Fibroblast of mammary gland (primary cell): Measurements from ENCODE around the gene MRTFB.

Experiments
- DNase-seq: peaks from one replicate; pipeline ENCODE4 v3.0.0-alpha.2; 2010; ENCODE audit warnings: low read depth
- H3K4me3 ChIP-seq: 2 replicates; pipeline ENCODE4 v1.5.1; 2011; ENCODE audit warnings: low read depth, mild to moderate bottlenecking, low read length, moderate library complexity; ENCODE audit not compliant: control insufficient read depth
- TF ChIP-seq, protein P1 (sequence below): conservative IDR thresholded peaks from 2 replicates; pipeline ENCODE4 v1.5.1; 2011; ENCODE audit warnings: low read depth, low read length, inconsistent platforms; ENCODE audit not compliant: control insufficient read depth, insufficient read depth

The MRTFB gene

DNA sequence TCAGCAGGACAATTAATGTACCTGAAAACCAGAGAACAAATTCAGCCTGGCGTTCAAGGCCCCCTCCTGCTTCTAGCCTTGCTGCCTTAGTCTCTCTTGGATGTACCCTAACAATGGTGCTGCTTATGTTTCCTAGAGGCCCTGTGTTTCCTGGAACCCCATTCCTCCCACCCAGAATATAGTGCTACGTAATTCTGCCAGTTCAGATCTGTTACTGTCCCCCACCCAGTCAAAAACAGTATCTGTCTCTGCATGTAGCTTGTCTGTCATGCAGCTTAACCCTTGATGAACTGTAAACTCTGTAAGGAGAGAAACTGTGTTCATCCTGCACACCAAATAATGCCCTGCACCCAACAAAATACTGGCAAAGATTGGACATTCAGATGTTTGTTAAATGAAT is 6.8 kb downstream of the MRTFB start:
- TF ChIP-seq, protein P1, sequence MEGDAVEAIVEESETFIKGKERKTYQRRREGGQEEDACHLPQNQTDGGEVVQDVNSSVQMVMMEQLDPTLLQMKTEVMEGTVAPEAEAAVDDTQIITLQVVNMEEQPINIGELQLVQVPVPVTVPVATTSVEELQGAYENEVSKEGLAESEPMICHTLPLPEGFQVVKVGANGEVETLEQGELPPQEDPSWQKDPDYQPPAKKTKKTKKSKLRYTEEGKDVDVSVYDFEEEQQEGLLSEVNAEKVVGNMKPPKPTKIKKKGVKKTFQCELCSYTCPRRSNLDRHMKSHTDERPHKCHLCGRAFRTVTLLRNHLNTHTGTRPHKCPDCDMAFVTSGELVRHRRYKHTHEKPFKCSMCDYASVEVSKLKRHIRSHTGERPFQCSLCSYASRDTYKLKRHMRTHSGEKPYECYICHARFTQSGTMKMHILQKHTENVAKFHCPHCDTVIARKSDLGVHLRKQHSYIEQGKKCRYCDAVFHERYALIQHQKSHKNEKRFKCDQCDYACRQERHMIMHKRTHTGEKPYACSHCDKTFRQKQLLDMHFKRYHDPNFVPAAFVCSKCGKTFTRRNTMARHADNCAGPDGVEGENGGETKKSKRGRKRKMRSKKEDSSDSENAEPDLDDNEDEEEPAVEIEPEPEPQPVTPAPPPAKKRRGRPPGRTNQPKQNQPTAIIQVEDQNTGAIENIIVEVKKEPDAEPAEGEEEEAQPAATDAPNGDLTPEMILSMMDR, result no peak
- DNase-seq, result no peak
- no peak overlapping the region for H3K4me3 ChIP-seq

DNA sequence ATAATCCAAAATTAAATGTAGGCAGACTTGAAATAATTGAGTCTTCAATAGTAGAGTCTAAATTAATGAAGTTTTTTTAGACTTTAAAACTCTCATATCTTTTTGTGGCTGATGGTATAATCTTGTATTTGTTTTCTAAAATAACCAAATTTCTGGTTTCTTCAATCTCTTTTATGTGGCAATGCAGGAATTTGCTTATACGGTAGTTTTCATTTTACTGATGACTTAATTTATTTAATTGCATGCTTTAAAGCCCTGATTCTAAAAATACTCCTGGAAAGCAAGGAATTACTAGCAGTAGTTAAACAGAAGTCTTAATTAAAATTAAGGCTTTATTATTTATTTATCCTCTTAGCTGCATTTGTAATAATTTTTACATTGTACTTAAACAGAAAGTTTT is 15.4 kb downstream of the MRTFB start:
- TF ChIP-seq, protein P1, result no peak
- DNase-seq, result no peak
- H3K4me3 ChIP-seq, result no peak overlapping the region

DNA sequence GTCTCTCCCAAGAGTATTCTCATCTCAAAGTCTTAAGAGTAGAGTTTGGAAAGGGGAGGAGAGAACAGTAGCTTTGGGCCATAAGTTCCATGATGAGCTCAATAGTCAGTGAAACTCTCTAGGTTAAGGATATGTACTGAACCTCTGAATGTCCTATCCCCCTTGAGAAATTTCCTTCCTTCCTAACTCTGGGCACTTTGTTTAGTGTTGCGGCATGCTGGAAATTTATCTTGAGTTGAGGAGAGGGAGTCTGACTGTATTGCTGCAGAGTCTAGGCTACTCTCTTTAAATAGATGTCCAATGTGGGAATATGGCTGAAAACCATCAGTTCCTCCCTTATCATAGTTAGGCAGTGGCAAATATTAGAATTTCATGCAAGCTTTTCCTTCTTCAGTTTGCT is 16.1 kb downstream of the MRTFB start:
- TF ChIP-seq, protein P1, result no peak
- no peak for DNase-seq
- H3K4me3 ChIP-seq, result no peak overlapping the region

DNA sequence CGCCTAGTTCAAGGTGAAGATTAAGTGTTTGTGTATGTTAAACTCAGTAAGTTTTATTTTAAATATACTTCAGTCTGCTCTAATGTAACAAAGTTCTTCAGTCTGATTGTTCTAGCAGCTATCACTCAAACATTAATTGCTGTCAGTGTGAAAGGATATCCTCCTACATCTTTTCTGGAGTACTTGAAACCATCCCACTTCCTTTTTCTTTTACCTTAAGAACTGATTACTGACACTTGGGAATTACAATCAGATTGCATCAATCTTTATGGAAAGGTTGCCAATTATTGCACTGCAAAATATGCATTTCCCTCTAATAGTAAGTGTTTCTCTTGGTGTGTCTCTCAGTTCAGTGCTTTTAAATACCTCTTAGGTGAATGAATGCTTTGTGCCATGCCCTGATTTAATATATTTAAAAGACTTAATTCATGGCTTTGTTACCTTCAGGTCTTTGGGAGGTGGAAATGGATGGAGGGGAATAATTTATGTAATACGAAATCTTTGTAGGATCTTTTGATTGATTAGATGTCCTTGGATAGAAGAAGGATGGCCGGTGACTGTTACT is 16.6 kb downstream of the MRTFB start:
- TF ChIP-seq, protein P1, result no peak
- DNase-seq, result no peak
- no peak overlapping the region for H3K4me3 ChIP-seq

DNA sequence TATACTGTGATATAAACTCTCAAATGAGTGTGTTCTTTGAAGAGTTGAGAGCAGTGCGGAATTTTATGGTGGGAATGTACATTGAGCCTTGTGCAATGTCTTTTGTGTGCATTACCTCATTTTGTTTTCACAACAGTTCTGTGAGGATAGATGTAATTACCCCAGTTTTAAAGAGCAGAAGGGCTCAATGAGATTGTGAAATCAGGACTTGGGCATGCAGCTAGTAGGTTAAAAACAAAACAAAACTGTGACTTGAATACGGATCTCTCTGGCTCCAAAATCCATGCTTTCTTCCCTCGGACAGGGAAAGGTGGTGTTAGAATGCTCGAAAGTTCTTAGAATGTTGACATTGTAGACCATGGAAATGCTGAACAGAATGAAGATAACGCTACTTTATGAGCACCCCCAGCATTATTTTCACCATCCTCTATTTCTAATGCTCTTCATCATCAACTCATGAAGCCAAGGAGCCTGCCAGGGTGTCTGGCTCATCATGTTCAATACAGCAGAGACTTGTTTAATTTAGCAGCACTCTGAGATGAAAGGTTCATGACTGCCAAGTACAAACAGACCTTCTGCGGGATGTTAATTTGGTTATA is 17.1 kb downstream of the MRTFB start:
- peak; percentile 77 for DNase-seq
- TF ChIP-seq, protein P1, result no peak
- no peak overlapping the region for H3K4me3 ChIP-seq

DNA sequence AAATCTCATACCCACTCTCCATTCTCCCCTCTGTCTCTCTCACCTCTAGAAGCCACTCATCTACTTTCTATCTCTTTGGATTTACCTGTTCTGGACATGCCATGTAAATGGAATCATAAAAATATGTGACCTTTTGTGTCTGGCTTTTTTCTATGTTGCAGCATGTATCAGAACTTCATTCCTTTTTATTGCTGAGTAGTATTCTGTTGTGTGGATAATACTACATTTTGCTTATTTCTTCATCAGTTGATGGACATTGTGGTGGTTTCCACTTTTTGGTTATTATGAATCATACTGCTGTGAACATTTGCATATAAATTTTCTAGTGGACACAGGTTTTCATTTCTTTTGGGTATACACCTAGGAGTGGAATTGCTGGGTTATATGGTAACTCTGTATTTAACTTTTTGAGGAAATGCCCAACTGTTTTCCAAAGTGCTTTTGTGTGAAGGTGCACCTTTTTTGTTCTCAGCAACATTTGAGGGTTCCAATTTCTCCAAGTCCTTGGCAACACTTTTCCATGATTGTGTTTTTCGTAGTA is 18.2 kb downstream of the MRTFB start:
- DNase-seq, result no peak
- TF ChIP-seq, protein P1, result no peak

More for the DNA sequence above, 18.2 kb downstream of the MRTFB start:
- no peak overlapping the region for H3K4me3 ChIP-seq
